B cell (primary cell): ENCODE measurements around the gene GPR143. TPM values are rescaled to one million over a fixed set of nuclear protein-coding genes. Genes with fewer than 3 reads are reported as not detected.

Source experiments
- ATAC-seq: fragments of 200-7000 bp; cut with Tn5 transposase; one replicate; pipeline ENCODE4 v1.10.0; 2021; ENCODE audit warnings: low read depth, mild to moderate bottlenecking, moderate number of reproducible peaks, moderate library complexity
- CTCF ChIA-PET: fragments of 350-600 bp; sonication (Branson Sonifier 250); formaldehyde crosslinking; loops from one replicate; lab custom pipeline; 2021; ENCODE audit warnings: antibody characterized with exemption, inconsistent platforms; lab: Charles Lee
- POLR2A ChIA-PET: fragments of 350-600 bp; sonication (Branson Sonifier 250); formaldehyde crosslinking; loops from one replicate; lab custom pipeline; 2021; ENCODE audit warnings: antibody characterized with exemption; lab: Charles Lee
- DNase-seq: peaks from one replicate; pipeline ENCODE4 v3.0.0; 2013
- H2AFZ ChIP-seq: 2 replicates; pipeline ENCODE4 v1.6.1; 2012; ENCODE audit warnings: mild to moderate bottlenecking, low read depth, low read length; ENCODE audit not compliant: insufficient read depth, poor library complexity, severe bottlenecking
- H3K27ac ChIP-seq, 2 donors: 1 replicate in 1 of 2; 2 replicates in 1 of 2; pipeline ENCODE4 v1.5.1; 2012 to 2013; ENCODE audit warnings: low read length in 2 of 2, mild to moderate bottlenecking in 2 of 2, moderate library complexity in 1 of 2
- H3K27me3 ChIP-seq, 4 experiments: fragments of 200-600 bp in 1 of 4; sonication (generic) in 1 of 4; replicated peaks in 1 of 4; 1 replicate in 2 of 4; 2 replicates in 2 of 4; pipeline versions ENCODE4 v1.6.1 to v1.7.0; 2013 to 2016; ENCODE audit warnings: low read length in 3 of 4, mild to moderate bottlenecking in 2 of 4, mixed read lengths in 1 of 4, moderate library complexity in 1 of 4; ENCODE audit not compliant: insufficient read depth in 4 of 4, control insufficient read depth in 3 of 4; ENCODE audit errors: control extremely low read depth in 1 of 4
- H3K36me3 ChIP-seq, 2 experiments: replicated peaks in 1 of 2; 1 replicate in 1 of 2; 2 replicates in 1 of 2; pipeline versions ENCODE4 v1.6.1 to v1.7.1; 2013; ENCODE audit warnings: low read length in 1 of 2; ENCODE audit not compliant: insufficient read depth in 2 of 2, control insufficient read depth in 1 of 2; ENCODE audit errors: control extremely low read depth in 1 of 2, extremely low read depth in 1 of 2
- H3K4me1 ChIP-seq, 2 donors: fragments of 200-600 bp in 1 of 2; sonication (generic) in 1 of 2; 1 replicate in 1 of 2; 2 replicates in 1 of 2; pipeline versions ENCODE4 v1.5.1 to v1.6.1; 2013 to 2017; ENCODE audit warnings: low read length in 2 of 2; ENCODE audit not compliant: control insufficient read depth in 2 of 2, insufficient read depth in 2 of 2
- H3K4me2 ChIP-seq: replicated peaks from 2 replicates; pipeline ENCODE3; 2012; ENCODE audit warnings: mild to moderate bottlenecking, low read depth, low read length; ENCODE audit not compliant: poor library complexity, severe bottlenecking
- H3K4me3 ChIP-seq, 5 experiments: fragments of 200-600 bp in 1 of 5; sonication (generic) in 1 of 5; 1 replicate in 3 of 5; 2 replicates in 2 of 5; pipeline versions ENCODE4 v1.5.1 to v1.7.0; 2011 to 2016; ENCODE audit warnings: low read length in 4 of 5, mild to moderate bottlenecking in 4 of 5, low read depth in 2 of 5, control low read depth in 1 of 5, moderate library complexity in 1 of 5; ENCODE audit not compliant: insufficient read depth in 1 of 5; ENCODE audit errors: control extremely low read depth in 1 of 5, extremely low read depth in 1 of 5
- H3K79me2 ChIP-seq: fragments of 200-600 bp; sonication (generic); one replicate; pipeline ENCODE4 v1.6.0; 2016; ENCODE audit warnings: low read length; ENCODE audit not compliant: control insufficient read depth, insufficient read depth
- H3K9ac ChIP-seq: fragments of 200-600 bp; sonication (generic); 2 replicates; pipeline ENCODE4 v1.6.1; 2017; ENCODE audit warnings: mild to moderate bottlenecking, low read length, moderate library complexity
- H3K9me3 ChIP-seq, 3 donors: one replicate each; pipeline versions ENCODE4 v1.6.1 to v1.7.1; 2013; ENCODE audit warnings: low read length in 2 of 3; ENCODE audit not compliant: control insufficient read depth in 2 of 3, insufficient read depth in 1 of 3; ENCODE audit errors: control extremely low read depth in 1 of 3
- H4K20me1 ChIP-seq: 2 replicates; pipeline ENCODE4 v1.6.0; 2012; ENCODE audit warnings: mild to moderate bottlenecking, low read length; ENCODE audit not compliant: insufficient read depth, control insufficient read depth, poor library complexity, severe bottlenecking
- H3K27ac Mint-ChIP-seq: one replicate; pipeline ENCODE4 v1.8.0; 2021; ENCODE audit warnings: mixed read lengths
- H3K27me3 Mint-ChIP-seq: one replicate; pipeline ENCODE4 v1.8.0; 2021; ENCODE audit warnings: mixed read lengths
- H3K4me1 Mint-ChIP-seq: one replicate; pipeline ENCODE4 v1.8.0; 2021; ENCODE audit warnings: mixed read lengths
- H3K4me3 Mint-ChIP-seq: one replicate; pipeline ENCODE4 v1.8.0; 2021; ENCODE audit warnings: mixed read lengths
- H3K9me3 Mint-ChIP-seq: one replicate; pipeline ENCODE4 v1.8.0; 2022; ENCODE audit warnings: mixed read lengths; ENCODE audit not compliant: insufficient read depth
- EZH2 ChIP-seq: IDR thresholded peaks from 2 replicates; pipeline ENCODE4 v1.6.1; 2012; ENCODE audit warnings: borderline replicate concordance, low read depth, mild to moderate bottlenecking, moderate library complexity, low read length; ENCODE audit not compliant: insufficient read depth, poor library complexity, severe bottlenecking
- WGBS: methylation state at CpG from one replicate; pipeline ENCODE4 v1.1.5; 2013; ENCODE audit warnings: missing lambda C conversion rate; ENCODE audit not compliant: insufficient coverage; 5-methylcytosine and 5-hydroxymethylcytosine counted together
- intact Hi-C: fragments of 100-400 bp; cut with micrococcal nuclease; formaldehyde crosslinking; loops from one replicate; pipeline ENCODE4 v1.10.0; 2022
- polyA plus RNA-seq: library from polyadenylated mRNA; depleted of rRNA; stranded (reverse); fragments of >200 nt; gene quantifications from 2 replicates; pipeline ENCODE4 v1.2.3, GENCODE V29; 2012
- total RNA-seq, 2 donors: library from RNA; stranded (reverse); fragments of 120-200 nt in 1 of 2; gene quantifications; 1 replicate in 1 of 2; 2 replicates in 1 of 2; pipeline versions ENCODE4 v1.2.3 to v1.2.4, GENCODE V29; 2013 to 2022
- TF ChIP-seq, protein P1 (sequence below): fragments of 200-600 bp; IDR thresholded peaks from one replicate; pipeline ENCODE4 v1.8.0; 2022; ENCODE audit warnings: antibody characterized with exemption, mild to moderate bottlenecking

The GPR143 gene
- total and polyA plus RNA-seq, 2 donors (not counting 1 experiment from before 2014, with no cell fraction given) = not detected

DNA sequence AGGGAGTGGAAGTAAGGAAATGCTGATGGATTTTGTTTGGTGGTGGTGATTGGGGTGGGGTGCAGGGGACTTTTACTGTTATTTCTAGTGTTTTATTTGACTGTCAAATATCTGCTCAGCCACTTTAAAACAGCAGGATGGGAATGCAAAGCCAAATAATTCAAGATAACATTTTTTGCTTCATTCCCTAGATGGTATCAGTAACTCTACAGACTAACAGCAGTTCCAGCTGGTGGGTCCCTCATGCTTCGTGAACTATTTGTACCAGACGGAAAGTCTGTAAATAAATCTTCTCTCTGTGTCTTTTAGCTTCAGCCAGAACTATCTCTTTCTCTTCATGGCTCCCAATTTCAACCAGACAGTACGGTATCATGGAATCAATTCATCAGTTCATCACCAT, 27.5 kb downstream of the GPR143 start:
- POLR2A ChIA-PET = no interaction called here

DNA sequence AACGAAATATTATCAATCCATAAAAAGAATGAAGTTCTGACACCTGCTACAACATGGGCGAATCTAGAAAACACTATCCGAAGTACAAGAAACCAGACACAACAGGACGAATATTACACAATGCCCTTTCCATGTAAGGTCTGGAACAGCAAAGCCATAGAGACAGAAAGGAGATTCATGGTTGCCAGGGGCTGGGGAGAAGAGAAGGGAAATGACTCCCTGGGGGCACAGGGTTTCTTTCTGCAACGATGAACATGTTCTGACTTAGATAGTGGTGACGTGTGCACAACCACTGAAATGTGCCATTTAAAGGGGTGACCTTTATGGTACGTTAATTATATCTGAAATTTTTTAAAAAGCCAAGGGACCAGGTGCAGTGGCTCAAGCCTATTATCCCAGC, 28.3 kb downstream of the GPR143 start:
- H3K27me3 Mint-ChIP-seq = no peaks in the 10 kb centered on the region
- no peak for DNase-seq
- no peaks in the 10 kb centered on the region for H3K27me3 ChIP-seq
- 25% methylated on average over 2 of the region's 7 CpGs for WGBS
- H3K27ac ChIP-seq = no peak overlapping the region
- H3K27ac Mint-ChIP-seq = no peak overlapping the region
- no peaks in the 10 kb centered on the region for H4K20me1 ChIP-seq
- H3K4me1 Mint-ChIP-seq = no peaks in the 10 kb centered on the region
- no peak overlapping the region for H3K4me2 ChIP-seq
- no peaks in the 10 kb centered on the region for H3K9me3 Mint-ChIP-seq
- no peaks in the 10 kb centered on the region for H3K36me3 ChIP-seq
- ChIA-PET POLR2A (no interaction called here), CTCF (no interaction called here)
- H3K9ac ChIP-seq = no peak overlapping the region
- H3K9me3 ChIP-seq = no peaks in the 10 kb centered on the region
- H3K4me3 Mint-ChIP-seq = no peak overlapping the region
- H3K4me3 ChIP-seq = no peak overlapping the region
- no peaks in the 10 kb centered on the region for H3K4me1 ChIP-seq
- TF ChIP-seq EZH2 = no peak
- TF ChIP-seq, protein P1, sequence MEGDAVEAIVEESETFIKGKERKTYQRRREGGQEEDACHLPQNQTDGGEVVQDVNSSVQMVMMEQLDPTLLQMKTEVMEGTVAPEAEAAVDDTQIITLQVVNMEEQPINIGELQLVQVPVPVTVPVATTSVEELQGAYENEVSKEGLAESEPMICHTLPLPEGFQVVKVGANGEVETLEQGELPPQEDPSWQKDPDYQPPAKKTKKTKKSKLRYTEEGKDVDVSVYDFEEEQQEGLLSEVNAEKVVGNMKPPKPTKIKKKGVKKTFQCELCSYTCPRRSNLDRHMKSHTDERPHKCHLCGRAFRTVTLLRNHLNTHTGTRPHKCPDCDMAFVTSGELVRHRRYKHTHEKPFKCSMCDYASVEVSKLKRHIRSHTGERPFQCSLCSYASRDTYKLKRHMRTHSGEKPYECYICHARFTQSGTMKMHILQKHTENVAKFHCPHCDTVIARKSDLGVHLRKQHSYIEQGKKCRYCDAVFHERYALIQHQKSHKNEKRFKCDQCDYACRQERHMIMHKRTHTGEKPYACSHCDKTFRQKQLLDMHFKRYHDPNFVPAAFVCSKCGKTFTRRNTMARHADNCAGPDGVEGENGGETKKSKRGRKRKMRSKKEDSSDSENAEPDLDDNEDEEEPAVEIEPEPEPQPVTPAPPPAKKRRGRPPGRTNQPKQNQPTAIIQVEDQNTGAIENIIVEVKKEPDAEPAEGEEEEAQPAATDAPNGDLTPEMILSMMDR = no peak
- no peaks in the 10 kb centered on the region for H3K79me2 ChIP-seq
- ATAC-seq = no peak
- intact Hi-C loops = no loop called here
- no peak overlapping the region for H2AFZ ChIP-seq

More for the DNA sequence above, 27.5 kb downstream of the GPR143 start:
- DNase-seq (no peak), ATAC-seq (no peak)
- Histone ChIP-seq H3K36me3 (no peaks in the 10 kb centered on the region), H3K27ac (no peak overlapping the region), H3K79me2 (no peaks in the 10 kb centered on the region), H3K4me2 (no peak overlapping the region), H3K4me1 (no peaks in the 10 kb centered on the region), H4K20me1 (no peaks in the 10 kb centered on the region), H3K4me3 (no peak overlapping the region), H3K9me3 (no peaks in the 10 kb centered on the region), H3K9ac (no peak overlapping the region), H2AFZ (no peak overlapping the region), H3K27me3 (no peaks in the 10 kb centered on the region)
- H3K4me1 Mint-ChIP-seq = no peaks in the 10 kb centered on the region
- no peak overlapping the region for H3K4me3 Mint-ChIP-seq
- WGBS = no CpG with 5 or more reads among the region's 3 CpGs
- no peak overlapping the region for H3K27ac Mint-ChIP-seq
- TF ChIP-seq, protein P1 = no peak
- TF ChIP-seq EZH2 = no peak
- no peaks in the 10 kb centered on the region for H3K27me3 Mint-ChIP-seq
- intact Hi-C loops = no loop called here
- H3K9me3 Mint-ChIP-seq = no peaks in the 10 kb centered on the region
- CTCF ChIA-PET = no interaction called here
